Left ventricle myocardium inferior (tissue), 1 donor: ENCODE results near the gene KCNMA1. TPM values are rescaled to one million over a fixed set of nuclear protein-coding genes. Genes with fewer than 3 reads are reported as not detected.

ENCODE experiments used
- DNase-seq: peaks from one replicate; pipeline ENCODE4 v3.0.0-alpha.2; 2020
- H3K27ac ChIP-seq: fragments of 200-600 bp; replicated peaks from 2 replicates; pipeline ENCODE4 v1.8.0; 2021
- H3K27me3 ChIP-seq: fragments of 200-600 bp; 2 replicates; pipeline ENCODE4 v1.8.0; 2021; ENCODE audit warnings: low read depth
- H3K36me3 ChIP-seq: fragments of 200-600 bp; 2 replicates; pipeline ENCODE4 v1.8.0; 2021
- H3K4me1 ChIP-seq: fragments of 200-600 bp; 2 replicates; pipeline ENCODE4 v1.8.0; 2021
- H3K4me3 ChIP-seq: fragments of 200-600 bp; 2 replicates; pipeline ENCODE4 v1.8.0; 2021; ENCODE audit warnings: mild to moderate bottlenecking, moderate library complexity
- H3K9me3 ChIP-seq: fragments of 200-600 bp; replicated peaks from 2 replicates; pipeline ENCODE4 v1.8.0; 2021
- intact Hi-C: fragments of 100-400 bp; cut with micrococcal nuclease; formaldehyde crosslinking; loops from one replicate; pipeline ENCODE4 v1.11.0; 2022
- total RNA-seq: library from RNA; stranded (reverse); fragmentation: NEBNext Ultra II Directional; extraction: Animal tissue kit (Norgen Biotek cat#: 25700); gene quantifications from one replicate; pipeline ENCODE4 v1.2.1, GENCODE V29; 2021
- TF ChIP-seq, protein P1 (sequence below): fragments of 200-600 bp; IDR thresholded peaks from 2 replicates; pipeline ENCODE4 v1.8.0; 2021; ENCODE audit warnings: antibody characterized with exemption, mild to moderate bottlenecking, borderline replicate concordance
- donor health status: DM: no; HTN: yes; CAD: no; lungs with severe emphysema.

KCNMA1 gene
- total RNA-seq, 1 donor from 2014 or later: 1.8 TPM

DNA sequence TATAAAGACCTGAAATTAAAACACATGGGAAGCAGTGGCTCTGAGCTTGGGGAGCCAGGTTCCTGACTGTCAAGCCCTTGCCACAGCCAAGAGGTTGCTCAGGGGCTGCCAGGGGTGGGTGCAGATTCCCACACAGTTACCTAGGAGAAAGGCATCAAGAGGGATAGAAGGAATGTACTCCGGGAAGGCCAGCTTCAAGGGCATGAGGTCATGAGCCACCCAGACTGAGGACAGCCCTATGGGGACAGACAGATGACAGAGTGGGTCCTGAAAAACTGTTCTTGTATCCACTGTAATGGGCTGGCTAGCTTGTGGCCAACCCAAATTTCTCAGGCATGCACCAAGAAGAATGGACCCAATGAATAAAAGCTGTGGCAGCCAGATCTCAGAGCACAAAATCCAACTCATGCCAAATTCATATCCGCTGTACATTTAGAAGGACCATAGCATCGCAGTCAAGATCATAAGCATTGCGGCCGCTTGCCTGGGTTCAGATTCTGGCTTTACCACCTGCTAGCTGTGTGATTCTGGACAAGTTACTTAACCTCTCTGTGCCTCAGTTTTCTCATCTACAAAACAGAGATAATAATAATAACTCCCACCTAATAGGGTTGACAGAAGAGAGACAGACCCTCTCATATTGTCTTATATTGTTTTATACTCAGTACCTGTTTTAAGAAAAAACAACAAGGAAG lies 44.9 kb upstream of the KCNMA1 start:
- H3K36me3 ChIP-seq: no peaks in the 10 kb centered on the region
- H3K4me1 ChIP-seq: no peaks in the 10 kb centered on the region
- TF ChIP-seq, protein P1, sequence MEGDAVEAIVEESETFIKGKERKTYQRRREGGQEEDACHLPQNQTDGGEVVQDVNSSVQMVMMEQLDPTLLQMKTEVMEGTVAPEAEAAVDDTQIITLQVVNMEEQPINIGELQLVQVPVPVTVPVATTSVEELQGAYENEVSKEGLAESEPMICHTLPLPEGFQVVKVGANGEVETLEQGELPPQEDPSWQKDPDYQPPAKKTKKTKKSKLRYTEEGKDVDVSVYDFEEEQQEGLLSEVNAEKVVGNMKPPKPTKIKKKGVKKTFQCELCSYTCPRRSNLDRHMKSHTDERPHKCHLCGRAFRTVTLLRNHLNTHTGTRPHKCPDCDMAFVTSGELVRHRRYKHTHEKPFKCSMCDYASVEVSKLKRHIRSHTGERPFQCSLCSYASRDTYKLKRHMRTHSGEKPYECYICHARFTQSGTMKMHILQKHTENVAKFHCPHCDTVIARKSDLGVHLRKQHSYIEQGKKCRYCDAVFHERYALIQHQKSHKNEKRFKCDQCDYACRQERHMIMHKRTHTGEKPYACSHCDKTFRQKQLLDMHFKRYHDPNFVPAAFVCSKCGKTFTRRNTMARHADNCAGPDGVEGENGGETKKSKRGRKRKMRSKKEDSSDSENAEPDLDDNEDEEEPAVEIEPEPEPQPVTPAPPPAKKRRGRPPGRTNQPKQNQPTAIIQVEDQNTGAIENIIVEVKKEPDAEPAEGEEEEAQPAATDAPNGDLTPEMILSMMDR: no peak
- intact Hi-C loops: no loop called here
- peaks cover 80% of the 10 kb centered on the region for H3K27me3 ChIP-seq
- no peak overlapping the region for H3K4me3 ChIP-seq
- no peaks in the 10 kb centered on the region for H3K9me3 ChIP-seq
- no peak for DNase-seq
- H3K27ac ChIP-seq: no peak overlapping the region

DNA sequence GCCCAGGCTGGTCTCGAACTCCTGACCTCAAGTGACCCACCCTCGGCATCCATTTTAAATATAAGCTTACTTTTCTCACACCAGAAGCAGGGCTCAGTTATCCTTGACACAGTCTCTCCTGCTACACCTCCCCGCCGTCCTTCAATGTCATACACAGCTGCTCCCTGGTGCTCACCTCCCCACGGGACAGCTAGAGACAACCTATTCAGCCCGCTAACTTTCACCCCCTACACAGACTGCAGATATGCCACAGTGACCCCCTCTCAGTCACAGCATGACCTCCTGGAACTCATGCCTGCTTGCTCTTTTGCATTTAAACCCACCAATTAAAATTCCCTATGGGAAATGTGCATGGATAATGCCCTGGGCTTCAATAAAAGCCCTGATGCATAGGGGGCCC lies 44.2 kb upstream of the KCNMA1 start:
- Histone ChIP-seq H3K9me3 (no peaks in the 10 kb centered on the region), H3K36me3 (no peaks in the 10 kb centered on the region), H3K4me1 (no peaks in the 10 kb centered on the region), H3K27me3 (peaks cover 73% of the 10 kb centered on the region), H3K4me3 (no peak overlapping the region), H3K27ac (no peak overlapping the region)
- intact Hi-C loops: no loop called here
- TF ChIP-seq, protein P1: no peak
- DNase-seq: no peak

DNA sequence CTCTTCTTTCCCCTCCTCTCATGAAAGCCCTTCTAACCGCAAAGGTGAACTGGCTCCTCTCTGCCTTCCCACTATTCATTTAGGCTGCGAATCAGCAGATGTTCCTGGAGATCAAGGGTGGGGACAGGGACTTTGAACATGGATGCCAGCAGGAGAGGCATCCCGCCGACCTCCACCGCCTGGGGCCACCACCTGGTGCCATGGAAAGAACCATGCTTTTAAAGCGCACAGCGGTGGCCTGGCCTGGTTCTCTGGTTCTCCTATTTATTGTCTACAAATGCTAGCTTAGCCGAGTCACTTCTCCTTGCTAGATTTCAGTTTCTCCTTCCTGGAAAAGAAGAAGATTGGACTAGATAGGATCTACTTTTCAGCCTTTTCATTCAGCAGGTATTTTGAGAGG lies 43.2 kb upstream of the KCNMA1 start:
- TF ChIP-seq, protein P1: no peak

DNA sequence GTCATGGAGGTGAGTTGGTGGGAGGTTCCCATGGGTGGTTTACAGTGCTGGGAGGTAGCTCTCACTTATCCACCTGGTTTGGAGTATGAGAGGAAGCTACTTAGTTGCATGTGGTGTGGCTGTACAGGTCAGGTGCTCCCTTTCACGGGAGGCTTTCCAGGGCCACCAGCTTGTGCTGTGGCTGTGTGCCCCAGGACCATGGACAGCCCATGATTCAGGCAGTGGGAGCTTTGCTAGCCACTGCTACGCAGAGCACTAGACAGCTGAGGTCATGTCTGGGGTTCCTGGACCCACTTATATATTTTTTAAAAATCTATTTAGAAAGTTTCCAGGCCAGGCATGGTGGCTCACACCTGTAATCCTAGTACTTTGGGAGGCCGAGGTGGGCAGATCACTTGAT lies 42.5 kb upstream of the KCNMA1 start:
- Histone ChIP-seq H3K36me3 (no peaks in the 10 kb centered on the region), H3K4me3 (no peak overlapping the region), H3K27me3 (peaks cover 56% of the 10 kb centered on the region), H3K27ac (no peak overlapping the region), H3K9me3 (no peaks in the 10 kb centered on the region), H3K4me1 (no peaks in the 10 kb centered on the region)
- TF ChIP-seq, protein P1: no peak
- intact Hi-C loops: no loop called here
- DNase-seq: no peak

More for the DNA sequence above, 43.2 kb upstream of the KCNMA1 start:
- Histone ChIP-seq H3K27ac (no peak overlapping the region), H3K27me3 (peaks cover 63% of the 10 kb centered on the region), H3K4me3 (no peak overlapping the region), H3K4me1 (no peaks in the 10 kb centered on the region), H3K36me3 (no peaks in the 10 kb centered on the region), H3K9me3 (no peaks in the 10 kb centered on the region)
- DNase-seq: no peak
- intact Hi-C loops: no loop called here

DNA sequence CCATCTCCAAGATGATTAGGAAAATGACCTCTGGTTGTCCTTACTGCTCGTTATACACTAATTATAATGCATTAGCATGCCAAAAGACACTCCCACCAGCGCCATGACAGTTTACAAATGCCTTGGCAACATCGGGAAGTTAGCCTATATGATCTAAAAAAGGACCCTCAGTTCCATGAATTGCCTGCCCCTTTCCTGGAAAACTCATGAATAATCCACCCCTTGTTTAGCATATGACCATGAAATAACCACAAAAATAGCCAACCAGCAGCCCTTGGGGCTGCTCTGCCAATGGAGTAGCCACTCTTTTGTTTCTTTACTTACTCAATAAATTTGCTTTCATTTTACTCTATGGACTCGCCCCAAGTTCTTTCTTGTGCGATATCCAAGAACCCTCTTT lies 41.6 kb upstream of the KCNMA1 start:
- TF ChIP-seq, protein P1: no peak
- H3K36me3 ChIP-seq: no peaks in the 10 kb centered on the region
- H3K27me3 ChIP-seq: peaks cover 49% of the 10 kb centered on the region
- H3K4me1 ChIP-seq: no peaks in the 10 kb centered on the region
- no peaks in the 10 kb centered on the region for H3K9me3 ChIP-seq
- DNase-seq: no peak
- H3K4me3 ChIP-seq: no peak overlapping the region
- intact Hi-C loops: no loop called here
- no peak overlapping the region for H3K27ac ChIP-seq
